A673 (cell line): ENCODE measurements around the gene SESN1.

ENCODE experiments used
- CTCF ChIP-seq: fragments of 300-800, 200-600 bp; sonication (generic); conservative IDR thresholded peaks from 2 replicates; pipeline ENCODE4 v1.5.1; 2017; ENCODE audit warnings: low read depth, mild to moderate bottlenecking, antibody characterized with exemption, low read length, moderate library complexity, mixed read lengths
- EZH2 ChIP-seq: fragments of 200-600 bp; sonication (generic); IDR thresholded peaks from 2 replicates; pipeline ENCODE4 v1.6.1; 2017; ENCODE audit warnings: borderline replicate concordance, low read depth, mild to moderate bottlenecking, mixed read lengths, antibody characterized with exemption, low read length; ENCODE audit not compliant: poor library complexity, severe bottlenecking

GRCh38 chr6:109069746-109070145 lies 24.9 kb downstream of the SESN1 start:
- no peak for TF ChIP-seq EZH2
- TF ChIP-seq CTCF: no peak
